Liver (tissue), 9 donors: Measurements from ENCODE around the gene ANOS1. TPM values are rescaled to one million over a fixed set of nuclear protein-coding genes. Genes with fewer than 3 reads are reported as not detected.

Source experiments
- DNase-seq: peaks from one replicate; pipeline ENCODE4 v3.0.0-alpha.2; 2017; ENCODE audit warnings: low spot score
- H3K27ac ChIP-seq, 2 donors: one replicate each; pipeline ENCODE4 v1.7.0; 2013; ENCODE audit warnings: inconsistent platforms in 2 of 2, low read length in 2 of 2, control low read depth in 1 of 2, low read depth in 1 of 2, mild to moderate bottlenecking in 1 of 2
- H3K27me3 ChIP-seq, 4 donors: one replicate each; pipeline versions ENCODE4 v1.6.1 to v1.7.0; 2013; ENCODE audit warnings: low read length in 3 of 4, inconsistent platforms in 1 of 4, mild to moderate bottlenecking in 1 of 4, moderate library complexity in 1 of 4; ENCODE audit not compliant: control insufficient read depth in 4 of 4, insufficient read depth in 4 of 4
- H3K36me3 ChIP-seq, 4 donors: one replicate each; pipeline versions ENCODE4 v1.6.1 to v1.7.0; 2013; ENCODE audit warnings: low read length in 3 of 4, mild to moderate bottlenecking in 3 of 4, low read depth in 1 of 4, moderate library complexity in 1 of 4; ENCODE audit not compliant: control insufficient read depth in 4 of 4, insufficient read depth in 3 of 4
- H3K4me1 ChIP-seq, 4 donors: one replicate each; pipeline versions ENCODE4 v1.6.1 to v1.7.0; 2013; ENCODE audit warnings: low read length in 3 of 4, mild to moderate bottlenecking in 3 of 4, moderate library complexity in 1 of 4; ENCODE audit not compliant: control insufficient read depth in 4 of 4, insufficient read depth in 4 of 4
- H3K4me3 ChIP-seq, 3 donors: one replicate each; pipeline versions ENCODE4 v1.6.1 to v1.7.0; 2013; ENCODE audit warnings: low read length in 3 of 3, control low read depth in 1 of 3, low read depth in 1 of 3, mild to moderate bottlenecking in 1 of 3
- H3K9ac ChIP-seq, 2 donors: one replicate each; pipeline ENCODE4 v1.7.0; 2013; ENCODE audit warnings: low read length in 2 of 2, mild to moderate bottlenecking in 2 of 2, moderate library complexity in 2 of 2, control low read depth in 1 of 2, low read depth in 1 of 2
- H3K9me3 ChIP-seq, 4 donors: one replicate each; pipeline versions ENCODE4 v1.6.1 to v1.7.0; 2013; ENCODE audit warnings: low read length in 3 of 4; ENCODE audit not compliant: control insufficient read depth in 4 of 4
- EGR1 ChIP-seq, 2 donors: IDR thresholded peaks; 2 replicates each; pipeline ENCODE4 v1.6.1; 2016 to 2018; ENCODE audit warnings: antibody characterized with exemption in 2 of 2, low read depth in 2 of 2
- FOXA1 ChIP-seq: IDR thresholded peaks from 2 replicates; pipeline ENCODE4 v1.6.1; 2016; ENCODE audit warnings: antibody characterized with exemption
- FOXA2 ChIP-seq: IDR thresholded peaks from 2 replicates; pipeline ENCODE4 v1.6.1; 2016; ENCODE audit warnings: antibody characterized with exemption
- GABPA ChIP-seq, 2 donors: IDR thresholded peaks in 1 of 2; conservative IDR thresholded peaks in 1 of 2; 2 replicates each; pipeline ENCODE4 v1.6.1; 2016; ENCODE audit warnings: antibody characterized with exemption in 2 of 2, mild to moderate bottlenecking in 1 of 2, moderate library complexity in 1 of 2
- HNF4A ChIP-seq, 2 donors: conservative IDR thresholded peaks; 2 replicates each; pipeline ENCODE4 v1.6.1; 2016; ENCODE audit warnings: antibody characterized with exemption in 2 of 2, mild to moderate bottlenecking in 2 of 2
- HNF4G ChIP-seq: IDR thresholded peaks from 2 replicates; pipeline ENCODE4 v1.6.1; 2016; ENCODE audit warnings: antibody characterized with exemption
- JUND ChIP-seq, 2 donors: IDR thresholded peaks; 2 replicates each; pipeline ENCODE4 v1.6.1; 2016; ENCODE audit warnings: antibody characterized with exemption in 2 of 2
- NR2F2 ChIP-seq: IDR thresholded peaks from 2 replicates; pipeline ENCODE4 v1.6.1; 2016; ENCODE audit warnings: antibody characterized with exemption
- RAD21 ChIP-seq, 2 donors: IDR thresholded peaks; 2 replicates each; pipeline ENCODE4 v1.6.1; 2016; ENCODE audit warnings: antibody characterized with exemption in 2 of 2, mild to moderate bottlenecking in 2 of 2
- RXRA ChIP-seq, 2 donors: IDR thresholded peaks; 2 replicates each; pipeline ENCODE4 v1.6.1; 2017 to 2018; ENCODE audit warnings: antibody characterized with exemption in 2 of 2, mild to moderate bottlenecking in 1 of 2
- SP1 ChIP-seq: IDR thresholded peaks from 2 replicates; pipeline ENCODE4 v1.6.1; 2018; ENCODE audit warnings: antibody characterized with exemption, mild to moderate bottlenecking
- TAF1 ChIP-seq: conservative IDR thresholded peaks from 2 replicates; pipeline ENCODE4 v1.6.1; 2016; ENCODE audit warnings: antibody characterized with exemption, mild to moderate bottlenecking
- YY1 ChIP-seq: IDR thresholded peaks from 2 replicates; pipeline ENCODE4 v1.6.1; 2016; ENCODE audit warnings: antibody characterized with exemption, mild to moderate bottlenecking
- WGBS: extraction: QIAGEN DNeasy Blood & Tissue Kit; methylation state at CpG from one replicate; pipeline ENCODE4 v1.1.7; 2013; 5-methylcytosine and 5-hydroxymethylcytosine counted together
- polyA plus RNA-seq, 2 donors: library from polyadenylated mRNA; stranded (reverse) in 1 of 2; unstranded in 1 of 2; fragments of 200-250 nt in 1 of 2; fragments of >200 nt in 1 of 2; fragmentation: Nextera tagmentation in 1 of 2; extraction: Ambion mirVana in 1 of 2; gene quantifications; one replicate each; pipeline versions ENCODE4 v1.2.1 to v1.2.3, GENCODE V29; 2013 to 2015
- total RNA-seq, 2 donors: library from RNA; depleted of rRNA; stranded (reverse); fragments of >200 nt; gene quantifications; one replicate each; pipeline ENCODE4 v1.2.3, GENCODE V29; 2014
- TF ChIP-seq, protein P1 (sequence below): fragments of 150-350 bp; IDR thresholded peaks from 2 replicates; pipeline ENCODE4 v1.5.1; 2017; ENCODE audit warnings: improper control_type of control experiment, low read depth, low read length; ENCODE audit not compliant: missing input control
- TF ChIP-seq, protein P2 (sequence below): IDR thresholded peaks from 2 replicates; pipeline ENCODE4 v1.6.1; 2016; ENCODE audit warnings: antibody characterized with exemption, mild to moderate bottlenecking
- TF ChIP-seq, protein P3 (sequence below): IDR thresholded peaks from 2 replicates; pipeline ENCODE4 v1.6.1; 2016; ENCODE audit warnings: antibody characterized with exemption
- TF ChIP-seq, protein P4 (sequence below): IDR thresholded peaks from 2 replicates; pipeline ENCODE4 v1.6.1; 2016; ENCODE audit warnings: antibody characterized with exemption
- TF ChIP-seq, protein P5 (sequence below): IDR thresholded peaks from 2 replicates; pipeline ENCODE4 v1.6.1; 2016; ENCODE audit warnings: antibody characterized with exemption
- donor health status: healthy.
- donor health status: healthy.
- donor health status: healthy.
- donor health status: healthy.
- donor health status: healthy.

Gene ANOS1
- total and polyA plus RNA-seq, 4 donors: 0.08 to 1.6 (median 0.27) TPM

DNA sequence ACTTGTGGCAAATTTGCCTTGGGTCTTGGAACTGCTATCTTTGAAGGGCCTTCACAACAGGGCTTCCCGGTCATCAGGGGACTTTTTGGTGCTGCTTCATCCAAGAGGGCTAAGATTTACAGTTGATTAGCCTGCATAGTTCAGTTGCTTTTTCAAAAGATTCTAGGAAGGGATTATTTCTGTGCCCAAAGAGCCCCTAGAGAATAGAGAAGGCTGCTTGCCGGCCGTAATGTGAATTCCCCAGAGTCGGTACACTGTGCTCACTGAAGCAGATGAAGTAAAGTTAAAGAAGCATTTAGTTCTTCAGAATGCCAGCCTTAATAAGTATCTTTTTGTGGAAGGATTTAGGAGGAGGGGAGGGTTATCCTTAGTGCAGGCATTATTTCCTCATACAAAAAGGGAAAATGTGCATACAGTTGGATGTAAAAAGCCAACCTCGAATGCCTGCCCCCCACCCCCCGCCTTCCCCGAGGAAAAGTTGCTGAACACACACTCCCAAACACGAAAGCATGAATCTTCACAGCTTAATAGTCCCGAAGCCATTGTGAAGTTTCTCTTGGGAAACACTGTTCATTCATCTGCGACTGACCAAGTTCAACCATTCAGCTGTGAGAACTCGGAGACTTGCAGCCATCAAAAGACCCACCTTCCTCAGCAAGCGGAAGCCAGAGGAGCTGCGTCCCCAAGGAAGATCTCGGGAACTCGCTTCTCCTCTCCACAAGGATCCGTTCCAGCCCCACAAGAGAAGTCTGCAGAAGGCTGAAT, 47.6 kb downstream of the ANOS1 start:
- TF ChIP-seq FOXA2: no peak
- no peak for TF ChIP-seq FOXA1
- no peak for TF ChIP-seq JUND (IDR thresholded peaks at IDR 0.05)
- TF ChIP-seq EGR1 (IDR thresholded peaks at IDR 0.05; ENCODE audit: low read depth in 2 of 2): no peak
- TF ChIP-seq SP1: no peak
- no peak for TF ChIP-seq HNF4A (conservative IDR thresholded peaks at IDR 0.05)
- no peak for TF ChIP-seq RXRA (IDR thresholded peaks at IDR 0.05)
- TF ChIP-seq RAD21 (IDR thresholded peaks at IDR 0.05): no peak
- TF ChIP-seq, protein P1, sequence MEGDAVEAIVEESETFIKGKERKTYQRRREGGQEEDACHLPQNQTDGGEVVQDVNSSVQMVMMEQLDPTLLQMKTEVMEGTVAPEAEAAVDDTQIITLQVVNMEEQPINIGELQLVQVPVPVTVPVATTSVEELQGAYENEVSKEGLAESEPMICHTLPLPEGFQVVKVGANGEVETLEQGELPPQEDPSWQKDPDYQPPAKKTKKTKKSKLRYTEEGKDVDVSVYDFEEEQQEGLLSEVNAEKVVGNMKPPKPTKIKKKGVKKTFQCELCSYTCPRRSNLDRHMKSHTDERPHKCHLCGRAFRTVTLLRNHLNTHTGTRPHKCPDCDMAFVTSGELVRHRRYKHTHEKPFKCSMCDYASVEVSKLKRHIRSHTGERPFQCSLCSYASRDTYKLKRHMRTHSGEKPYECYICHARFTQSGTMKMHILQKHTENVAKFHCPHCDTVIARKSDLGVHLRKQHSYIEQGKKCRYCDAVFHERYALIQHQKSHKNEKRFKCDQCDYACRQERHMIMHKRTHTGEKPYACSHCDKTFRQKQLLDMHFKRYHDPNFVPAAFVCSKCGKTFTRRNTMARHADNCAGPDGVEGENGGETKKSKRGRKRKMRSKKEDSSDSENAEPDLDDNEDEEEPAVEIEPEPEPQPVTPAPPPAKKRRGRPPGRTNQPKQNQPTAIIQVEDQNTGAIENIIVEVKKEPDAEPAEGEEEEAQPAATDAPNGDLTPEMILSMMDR: no peak
- no peak overlapping the region for H3K27ac ChIP-seq

DNA sequence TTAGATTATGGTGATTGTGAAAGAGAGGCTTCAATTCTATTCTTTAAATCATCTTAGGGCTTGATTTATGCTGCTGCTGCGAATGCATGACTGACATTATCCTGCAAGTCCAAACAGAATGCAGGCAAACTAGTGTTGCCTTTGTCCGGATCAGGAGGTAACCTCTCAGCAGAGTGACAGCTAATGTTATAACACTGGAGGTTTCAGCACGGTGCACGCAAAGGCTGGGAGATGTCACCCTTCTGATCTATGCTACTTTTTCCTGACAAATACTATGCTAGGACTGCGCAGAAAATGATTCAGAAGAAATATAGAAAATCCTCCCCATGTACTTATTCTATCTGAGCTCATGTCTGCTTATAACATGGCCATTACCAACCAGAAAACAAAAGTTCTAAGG, 48.2 kb downstream of the ANOS1 start:
- TF ChIP-seq, protein P2, sequence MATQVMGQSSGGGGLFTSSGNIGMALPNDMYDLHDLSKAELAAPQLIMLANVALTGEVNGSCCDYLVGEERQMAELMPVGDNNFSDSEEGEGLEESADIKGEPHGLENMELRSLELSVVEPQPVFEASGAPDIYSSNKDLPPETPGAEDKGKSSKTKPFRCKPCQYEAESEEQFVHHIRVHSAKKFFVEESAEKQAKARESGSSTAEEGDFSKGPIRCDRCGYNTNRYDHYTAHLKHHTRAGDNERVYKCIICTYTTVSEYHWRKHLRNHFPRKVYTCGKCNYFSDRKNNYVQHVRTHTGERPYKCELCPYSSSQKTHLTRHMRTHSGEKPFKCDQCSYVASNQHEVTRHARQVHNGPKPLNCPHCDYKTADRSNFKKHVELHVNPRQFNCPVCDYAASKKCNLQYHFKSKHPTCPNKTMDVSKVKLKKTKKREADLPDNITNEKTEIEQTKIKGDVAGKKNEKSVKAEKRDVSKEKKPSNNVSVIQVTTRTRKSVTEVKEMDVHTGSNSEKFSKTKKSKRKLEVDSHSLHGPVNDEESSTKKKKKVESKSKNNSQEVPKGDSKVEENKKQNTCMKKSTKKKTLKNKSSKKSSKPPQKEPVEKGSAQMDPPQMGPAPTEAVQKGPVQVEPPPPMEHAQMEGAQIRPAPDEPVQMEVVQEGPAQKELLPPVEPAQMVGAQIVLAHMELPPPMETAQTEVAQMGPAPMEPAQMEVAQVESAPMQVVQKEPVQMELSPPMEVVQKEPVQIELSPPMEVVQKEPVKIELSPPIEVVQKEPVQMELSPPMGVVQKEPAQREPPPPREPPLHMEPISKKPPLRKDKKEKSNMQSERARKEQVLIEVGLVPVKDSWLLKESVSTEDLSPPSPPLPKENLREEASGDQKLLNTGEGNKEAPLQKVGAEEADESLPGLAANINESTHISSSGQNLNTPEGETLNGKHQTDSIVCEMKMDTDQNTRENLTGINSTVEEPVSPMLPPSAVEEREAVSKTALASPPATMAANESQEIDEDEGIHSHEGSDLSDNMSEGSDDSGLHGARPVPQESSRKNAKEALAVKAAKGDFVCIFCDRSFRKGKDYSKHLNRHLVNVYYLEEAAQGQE: no peak
- TF ChIP-seq YY1 (no peak), NR2F2 (no peak), RAD21 (IDR thresholded peaks at IDR 0.05) (no peak), JUND (IDR thresholded peaks at IDR 0.05) (no peak), TAF1 (no peak), HNF4G (no peak), FOXA2 (no peak), EGR1 (IDR thresholded peaks at IDR 0.05; ENCODE audit: low read depth in 2 of 2) (no peak), RXRA (IDR thresholded peaks at IDR 0.05) (no peak), GABPA (IDR thresholded peaks at IDR 0.05 in 1 of 2, conservative IDR thresholded peaks at IDR 0.05 in 1 of 2) (no peak), HNF4A (conservative IDR thresholded peaks at IDR 0.05) (no peak), FOXA1 (no peak), SP1 (no peak)
- TF ChIP-seq, protein P3, sequence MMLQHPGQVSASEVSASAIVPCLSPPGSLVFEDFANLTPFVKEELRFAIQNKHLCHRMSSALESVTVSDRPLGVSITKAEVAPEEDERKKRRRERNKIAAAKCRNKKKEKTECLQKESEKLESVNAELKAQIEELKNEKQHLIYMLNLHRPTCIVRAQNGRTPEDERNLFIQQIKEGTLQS: no peak
- TF ChIP-seq, protein P4, sequence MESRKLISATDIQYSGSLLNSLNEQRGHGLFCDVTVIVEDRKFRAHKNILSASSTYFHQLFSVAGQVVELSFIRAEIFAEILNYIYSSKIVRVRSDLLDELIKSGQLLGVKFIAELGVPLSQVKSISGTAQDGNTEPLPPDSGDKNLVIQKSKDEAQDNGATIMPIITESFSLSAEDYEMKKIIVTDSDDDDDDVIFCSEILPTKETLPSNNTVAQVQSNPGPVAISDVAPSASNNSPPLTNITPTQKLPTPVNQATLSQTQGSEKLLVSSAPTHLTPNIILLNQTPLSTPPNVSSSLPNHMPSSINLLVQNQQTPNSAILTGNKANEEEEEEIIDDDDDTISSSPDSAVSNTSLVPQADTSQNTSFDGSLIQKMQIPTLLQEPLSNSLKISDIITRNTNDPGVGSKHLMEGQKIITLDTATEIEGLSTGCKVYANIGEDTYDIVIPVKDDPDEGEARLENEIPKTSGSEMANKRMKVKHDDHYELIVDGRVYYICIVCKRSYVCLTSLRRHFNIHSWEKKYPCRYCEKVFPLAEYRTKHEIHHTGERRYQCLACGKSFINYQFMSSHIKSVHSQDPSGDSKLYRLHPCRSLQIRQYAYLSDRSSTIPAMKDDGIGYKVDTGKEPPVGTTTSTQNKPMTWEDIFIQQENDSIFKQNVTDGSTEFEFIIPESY: no peak
- TF ChIP-seq, protein P1: no peak
- TF ChIP-seq, protein P5, sequence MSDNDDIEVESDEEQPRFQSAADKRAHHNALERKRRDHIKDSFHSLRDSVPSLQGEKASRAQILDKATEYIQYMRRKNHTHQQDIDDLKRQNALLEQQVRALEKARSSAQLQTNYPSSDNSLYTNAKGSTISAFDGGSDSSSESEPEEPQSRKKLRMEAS: no peak
- no peak for DNase-seq
- Histone ChIP-seq H3K36me3 (no peaks in the 10 kb centered on the region), H3K4me3 (no peak overlapping the region), H3K4me1 (no peaks in the 10 kb centered on the region), H3K27me3 (peaks cover 0 to 3% (median 0%) of the 10 kb centered on the region in 4 donors), H3K27ac (no peak overlapping the region), H3K9ac (no peak overlapping the region), H3K9me3 (no peaks in the 10 kb centered on the region)
- 76% methylated on average over 5 of the region's 5 CpGs for WGBS

More for the DNA sequence above, 47.6 kb downstream of the ANOS1 start:
- no peak overlapping the region for H3K4me3 ChIP-seq
- H3K4me1 ChIP-seq: no peaks in the 10 kb centered on the region
- no peaks in the 10 kb centered on the region for H3K9me3 ChIP-seq
- H3K27me3 ChIP-seq: peaks cover 0 to 3% (median 0%) of the 10 kb centered on the region in 4 donors
- no peak for DNase-seq
- H3K9ac ChIP-seq: no peak overlapping the region
- H3K36me3 ChIP-seq: no peaks in the 10 kb centered on the region
- 75% methylated on average over 16 of the region's 16 CpGs for WGBS
